GM23338 (cell line): ENCODE data around the gene GABARAP. TPM values are rescaled to one million over a fixed set of nuclear protein-coding genes. Genes with fewer than 3 reads are reported as not detected.

Source experiments
- ATAC-seq: fragments of 200-7000 bp; cut with Tn5 transposase; 3 replicates; pipeline ENCODE4 v1.9.1; 2020
- DNase-seq: peaks from one replicate; pipeline ENCODE4 v3.0.0-alpha.2; 2015; ENCODE audit warnings: low spot score
- H2AFZ ChIP-seq: fragments of 200-600 bp; sonication (generic); 2 replicates; pipeline ENCODE4 v1.8.0; 2016; ENCODE audit warnings: antibody characterized with exemption, mild to moderate bottlenecking, moderate library complexity
- H3F3A ChIP-seq: fragments of 200-600 bp; sonication (generic); replicated peaks from 2 replicates; pipeline ENCODE4 v1.8.0; 2017; ENCODE audit warnings: antibody characterized with exemption, mixed run types, low read depth
- H3K27ac ChIP-seq: fragments of 200-600 bp; sonication (generic); 2 replicates; pipeline ENCODE4 v1.6.1; 2016; ENCODE audit warnings: low read depth
- H3K27me3 ChIP-seq: fragments of 200-600 bp; sonication (generic); 2 replicates; pipeline ENCODE4 v1.8.0; 2016; ENCODE audit warnings: mild to moderate bottlenecking, mixed run types, moderate library complexity; ENCODE audit not compliant: insufficient read depth
- H3K36me3 ChIP-seq: fragments of 200-600 bp; sonication (generic); 2 replicates; pipeline ENCODE4 v1.8.0; 2016; ENCODE audit warnings: mild to moderate bottlenecking; ENCODE audit not compliant: insufficient read depth
- H3K4me1 ChIP-seq: fragments of 200-600 bp; sonication (generic); 2 replicates; pipeline ENCODE4 v1.8.0; 2016; ENCODE audit warnings: mild to moderate bottlenecking, moderate library complexity; ENCODE audit not compliant: insufficient read depth
- H3K4me2 ChIP-seq: fragments of 200-600 bp; sonication (generic); 2 replicates; pipeline ENCODE4 v1.7.1; 2017; ENCODE audit warnings: mixed run types
- H3K4me3 ChIP-seq: fragments of 200-600 bp; sonication (generic); 2 replicates; pipeline ENCODE4 v1.6.1; 2016; ENCODE audit warnings: mixed run types
- H3K79me2 ChIP-seq: fragments of 200-600 bp; sonication (generic); replicated peaks from 2 replicates; pipeline ENCODE4 v1.8.0; 2017; ENCODE audit warnings: mild to moderate bottlenecking; ENCODE audit not compliant: insufficient read depth
- H3K9me2 ChIP-seq: fragments of 200-600 bp; sonication (generic); 2 replicates; pipeline ENCODE4 v1.8.0; 2017; ENCODE audit not compliant: insufficient read depth
- H4K20me1 ChIP-seq: fragments of 200-600 bp; sonication (generic); replicated peaks from 2 replicates; pipeline ENCODE4 v1.8.0; 2017; ENCODE audit warnings: mild to moderate bottlenecking; ENCODE audit not compliant: insufficient read depth
- H3K27ac Mint-ChIP-seq: 2 replicates; pipeline ENCODE4 v1.8.0; 2020; ENCODE audit warnings: inconsistent platforms, mild to moderate bottlenecking, moderate library complexity, mixed read lengths
- H3K27me3 Mint-ChIP-seq: 3 replicates; pipeline ENCODE4 v1.8.0; 2022; ENCODE audit warnings: low read depth, mild to moderate bottlenecking, moderate library complexity, mixed read lengths, inconsistent platforms; ENCODE audit not compliant: insufficient read depth, poor library complexity
- H3K36me3 Mint-ChIP-seq: 3 replicates; pipeline ENCODE4 v1.8.0; 2021; ENCODE audit warnings: low read depth, mild to moderate bottlenecking, inconsistent platforms, moderate library complexity, mixed read lengths
- H3K4me1 Mint-ChIP-seq: 3 replicates; pipeline ENCODE4 v1.8.0; 2020; ENCODE audit warnings: mild to moderate bottlenecking, inconsistent platforms, mixed read lengths
- H3K4me3 Mint-ChIP-seq: 3 replicates; pipeline ENCODE4 v1.8.0; 2021; ENCODE audit warnings: moderate library complexity, mild to moderate bottlenecking, inconsistent platforms, mixed read lengths
- H3K9me3 Mint-ChIP-seq: 3 replicates; pipeline ENCODE4 v1.8.0; 2020; ENCODE audit warnings: moderate library complexity, mild to moderate bottlenecking, inconsistent platforms, mixed read lengths
- CTCF ChIP-seq, 2 experiments: fragments of 200-600 bp in 1 of 2; sonication (generic) in 1 of 2; conservative IDR thresholded peaks; 2 replicates each; pipeline versions ENCODE4 v1.5.1 to v1.6.1; 2016 to 2017; ENCODE audit warnings: antibody characterized with exemption in 2 of 2, low read depth in 2 of 2, mild to moderate bottlenecking in 2 of 2, moderate library complexity in 1 of 2
- EZH2 ChIP-seq: fragments of 200-600 bp; sonication (generic); IDR thresholded peaks from one replicate; pipeline ENCODE4 v1.8.0; 2017; ENCODE audit warnings: antibody characterized with exemption, mild to moderate bottlenecking, low read depth; ENCODE audit not compliant: unreplicated experiment
- EZH2phosphoT487 ChIP-seq: fragments of 200-600 bp; sonication (generic); IDR thresholded peaks from one replicate; pipeline ENCODE4 v1.8.1; 2018; ENCODE audit warnings: antibody characterized with exemption; ENCODE audit not compliant: unreplicated experiment
- NANOG ChIP-seq: IDR thresholded peaks from 2 replicates; pipeline ENCODE4 v1.6.1; 2016; ENCODE audit warnings: antibody characterized with exemption, borderline replicate concordance
- POLR2AphosphoS5 ChIP-seq: IDR thresholded peaks from 2 replicates; pipeline ENCODE4 v1.6.1; 2016; ENCODE audit warnings: antibody characterized with exemption, low read depth
- polyA plus RNA-seq: library from polyadenylated mRNA; unstranded; fragments of >200 nt; fragmentation: Nextera tagmentation; extraction: Ambion mirVana; gene quantifications from 2 replicates; pipeline ENCODE4 v1.2.1, GENCODE V29; 2016
- total RNA-seq: library from RNA; depleted of rRNA; stranded (reverse); fragments of >200 nt; shearing (Covaris generic); gene quantifications from 2 replicates; pipeline ENCODE4 v1.2.3, GENCODE V29; 2014

The GABARAP gene
- total and polyA plus RNA-seq, 2 experiments from 2014 or later: 128 to 520 TPM

GRCh38 chr17:7222972-7223292 is 19.3 kb downstream of the GABARAP start (continued):
- TF ChIP-seq CTCF (conservative IDR thresholded peaks at IDR 0.05; ENCODE audit: low read depth in 2 of 2) (no peak), EZH2 (no peak), NANOG (no peak), POLR2AphosphoS5 (no peak)

- ATAC-seq: no peak
- Mint-ChIP-seq H3K27me3 (peaks cover 50% of the 10 kb centered on the region), H3K4me1 (peaks cover 33% of the 10 kb centered on the region), H3K4me3 (no peak overlapping the region), H3K27ac (no peak overlapping the region), H3K9me3 (no peaks in the 10 kb centered on the region; the same call in 1 of the 3 replicates), H3K36me3 (peaks cover 63% of the 10 kb centered on the region)
- TF ChIP-seq POLR2AphosphoS5 (0 out of 2 replicates have a peak, but pooled peaks have one; percentile 18), NANOG (no peak)
- no peak overlapping the region for H3K4me2 ChIP-seq
- peaks cover 19% of the 10 kb centered on the region for H3F3A ChIP-seq
- H4K20me1 ChIP-seq: peaks cover 27% of the 10 kb centered on the region
- no peak overlapping the region for H3K4me3 ChIP-seq
- H3K27me3 ChIP-seq: no peaks in the 10 kb centered on the region
- no peak for DNase-seq
- no peak overlapping the region for H2AFZ ChIP-seq
- no peaks in the 10 kb centered on the region; the same call in 1 of the 2 replicates for H3K79me2 ChIP-seq
- H3K4me1 ChIP-seq: peaks cover 28% of the 10 kb centered on the region
- H3K36me3 ChIP-seq: peaks cover 11% of the 10 kb centered on the region; the same call in 1 of the 2 replicates
- H3K27ac ChIP-seq: no peak overlapping the region
- no peaks in the 10 kb centered on the region for H3K9me2 ChIP-seq
Measured at GRCh38 chr17:7222093-7222971, 19.9 kb downstream of the GABARAP start.

GRCh38 chr17:7221278-7222092 is 20.8 kb downstream of the GABARAP start:
- DNase-seq (no peak), ATAC-seq (no peak)
- Histone ChIP-seq H3K9me2 (no peaks in the 10 kb centered on the region), H4K20me1 (peaks cover 27% of the 10 kb centered on the region), H3K4me3 (no peak overlapping the region), H2AFZ (no peak overlapping the region), H3K4me1 (peaks cover 33% of the 10 kb centered on the region), H3K27me3 (no peaks in the 10 kb centered on the region), H3K79me2 (peaks cover 6% of the 10 kb centered on the region), H3K4me2 (0 out of 2 replicates have a peak overlapping the region, but pooled peaks have one; percentile 92), H3F3A (peaks cover 19% of the 10 kb centered on the region), H3K27ac (no peak overlapping the region), H3K36me3 (peaks cover 11% of the 10 kb centered on the region; the same call in 1 of the 2 replicates)
- peaks cover 48% of the 10 kb centered on the region for H3K27me3 Mint-ChIP-seq
- no peaks in the 10 kb centered on the region; the same call in 1 of the 3 replicates for H3K9me3 Mint-ChIP-seq
- no peak overlapping the region; the same call in 1 of the 2 replicates for H3K27ac Mint-ChIP-seq
- H3K36me3 Mint-ChIP-seq: peaks cover 55% of the 10 kb centered on the region
- H3K4me3 Mint-ChIP-seq: peak overlapping the region; percentile 91; the same call in 2 of the 3 replicates
- peaks cover 37% of the 10 kb centered on the region for H3K4me1 Mint-ChIP-seq
- TF ChIP-seq POLR2AphosphoS5 (0 out of 2 replicates have a peak, but pooled peaks have one; percentile 53), EZH2phosphoT487 (no peak)
